IPS-18c (cell line): ENCODE measurements around the gene NFX1.
"Not testable (repeated sequence)": the region's sequence is repeated elsewhere in the genome, so short reads cannot be mapped to it uniquely, and the experiment has no call there.

Experiments used
- H3K4me3 ChIP-seq: 2 replicates; pipeline ENCODE4 v1.7.0; 2013; ENCODE audit warnings: low read depth, mild to moderate bottlenecking, low read length, moderate library complexity; ENCODE audit not compliant: insufficient read depth
- H3K9me3 ChIP-seq: one replicate; pipeline ENCODE4 v1.6.1; 2013; ENCODE audit warnings: mild to moderate bottlenecking, low read length, moderate library complexity; ENCODE audit not compliant: control insufficient read depth, insufficient read depth

The NFX1 gene

GRCh38 chr9:33331377-33331891, 41.1 kb downstream of the NFX1 start:
- no peak overlapping the region for H3K4me3 ChIP-seq
- H3K9me3 ChIP-seq = no peaks in the 10 kb centered on the region

- Histone ChIP-seq H3K4me3 (no peak overlapping the region), H3K9me3 (no peaks in the 10 kb centered on the region)
These were observed 41.7 kb downstream of the NFX1 start for GRCh38 chr9:33332011-33332410.

- H3K4me3 ChIP-seq, H3K9me3 ChIP-seq: not testable (repeated sequence)
These were observed 42.6 kb downstream of the NFX1 start for GRCh38 chr9:33332956-33333355.

- Histone ChIP-seq H3K9me3 (peaks cover 10% of the 10 kb centered on the region), H3K4me3 (no peak overlapping the region)
These were observed 49.9 kb downstream of the NFX1 start for GRCh38 chr9:33340186-33340585.

- peaks cover 10% of the 10 kb centered on the region for H3K9me3 ChIP-seq
- no peak overlapping the region for H3K4me3 ChIP-seq
These were observed 50.9 kb downstream of the NFX1 start for GRCh38 chr9:33341182-33341581.

- Histone ChIP-seq H3K9me3 (peaks cover 8% of the 10 kb centered on the region), H3K4me3 (no peak overlapping the region)
These were observed 53.8 kb downstream of the NFX1 start for GRCh38 chr9:33344145-33344544.

- no peaks in the 10 kb centered on the region for H3K9me3 ChIP-seq
- no peak overlapping the region for H3K4me3 ChIP-seq
These were observed 56.2 kb downstream of the NFX1 start for GRCh38 chr9:33346564-33346963.

GRCh38 chr9:33348998-33349397, 58.7 kb downstream of the NFX1 start:
- Histone ChIP-seq H3K4me3 (no peak overlapping the region), H3K9me3 (no peaks in the 10 kb centered on the region)

GRCh38 chr9:33349743-33350142, 59.4 kb downstream of the NFX1 start:
- Histone ChIP-seq H3K9me3 (no peaks in the 10 kb centered on the region), H3K4me3 (no peak overlapping the region)

GRCh38 chr9:33350310-33350709, 60.0 kb downstream of the NFX1 start:
- Histone ChIP-seq H3K4me3 (no peak overlapping the region), H3K9me3 (no peaks in the 10 kb centered on the region)

- no peaks in the 10 kb centered on the region for H3K9me3 ChIP-seq
- H3K4me3 ChIP-seq = no peak overlapping the region
These were observed 61.2 kb downstream of the NFX1 start for GRCh38 chr9:33351547-33351946.

- Histone ChIP-seq H3K4me3 (no peak overlapping the region), H3K9me3 (no peaks in the 10 kb centered on the region)
These were observed 64.4 kb downstream of the NFX1 start for GRCh38 chr9:33354651-33355211.

GRCh38 chr9:33355933-33356332, 65.6 kb downstream of the NFX1 start:
- no peak overlapping the region for H3K4me3 ChIP-seq

GRCh38 chr9:33358641-33359040, 68.3 kb downstream of the NFX1 start:
- not testable (repeated sequence) for H3K4me3 ChIP-seq, H3K9me3 ChIP-seq

More at GRCh38 chr9:33355933-33356332, 65.6 kb downstream of the NFX1 start:
- no peaks in the 10 kb centered on the region for H3K9me3 ChIP-seq

- no peaks in the 10 kb centered on the region for H3K9me3 ChIP-seq
- no peak overlapping the region for H3K4me3 ChIP-seq
These were observed 73.8 kb downstream of the NFX1 start for GRCh38 chr9:33364127-33364526.

GRCh38 chr9:33364814-33365213, 74.5 kb downstream of the NFX1 start:
- H3K4me3 ChIP-seq, H3K9me3 ChIP-seq: not testable (repeated sequence)

- no peaks in the 10 kb centered on the region for H3K9me3 ChIP-seq
- H3K4me3 ChIP-seq = no peak overlapping the region
These were observed 76.7 kb downstream of the NFX1 start for GRCh38 chr9:33366979-33367480.

GRCh38 chr9:33372900-33373299, 82.6 kb downstream of the NFX1 start:
- Histone ChIP-seq H3K4me3 (no peak overlapping the region), H3K9me3 (no peaks in the 10 kb centered on the region)

GRCh38 chr9:33374190-33374589, 83.9 kb downstream of the NFX1 start:
- H3K4me3 ChIP-seq = no peak overlapping the region

More at GRCh38 chr9:33374190-33374589, 83.9 kb downstream of the NFX1 start:
- H3K9me3 ChIP-seq = no peaks in the 10 kb centered on the region
